A673 (cell line): ENCODE data around the gene CIITA. TPM values are rescaled to one million over a fixed set of nuclear protein-coding genes. Genes with fewer than 3 reads are reported as not detected.

ENCODE experiments used
- BruUV-seq: library from RNA; stranded (reverse); fragments of 400-500 nt; replicated peaks from 2 replicates; lab custom pipeline; 2021; lab: Mats Ljungman, UMichigan
- CTCF ChIA-PET: fragments of 300-600 bp; sonication (Branson Sonifier 250); formaldehyde crosslinking; loops from one replicate; lab custom pipeline; 2022; ENCODE audit warnings: antibody characterized with exemption; lab: Charles Lee
- POLR2A ChIA-PET: fragments of 300-600 bp; sonication (Branson Sonifier 250); formaldehyde crosslinking; loops from one replicate; lab custom pipeline; 2022; ENCODE audit warnings: antibody characterized with exemption; ENCODE audit not compliant: low non-redundant PET; lab: Charles Lee
- DNase-seq: peaks from one replicate; pipeline ENCODE4 v3.0.0-alpha.2; 2015; ENCODE audit warnings: low spot score
- H3K27ac ChIP-seq: fragments of 200-600 bp; sonication (generic); 2 replicates; pipeline ENCODE4 v1.5.1; 2016; ENCODE audit warnings: mixed run types, low read depth, mild to moderate bottlenecking, mixed read lengths, antibody characterized with exemption, low read length; ENCODE audit not compliant: poor library complexity, severe bottlenecking
- H3K27me3 ChIP-seq: fragments of 200-600 bp; sonication (generic); replicated peaks from 2 replicates; pipeline ENCODE4 v1.6.1; 2017; ENCODE audit warnings: mixed run types, low read depth, mild to moderate bottlenecking, mixed read lengths, antibody characterized with exemption, low read length; ENCODE audit not compliant: insufficient read depth, poor library complexity
- H3K36me3 ChIP-seq: fragments of 200-600 bp; sonication (generic); 2 replicates; pipeline ENCODE4 v1.6.1; 2016; ENCODE audit warnings: mixed run types, mild to moderate bottlenecking, mixed read lengths, antibody characterized with exemption, low read length; ENCODE audit not compliant: insufficient read depth, poor library complexity, severe bottlenecking
- H3K4me1 ChIP-seq: fragments of 200-600 bp; sonication (generic); 2 replicates; pipeline ENCODE4 v1.6.1; 2017; ENCODE audit warnings: mixed run types, mild to moderate bottlenecking, mixed read lengths, antibody characterized with exemption, low read length; ENCODE audit not compliant: insufficient read depth, poor library complexity, severe bottlenecking
- H3K4me3 ChIP-seq: fragments of 200-600 bp; sonication (generic); 2 replicates; pipeline ENCODE4 v1.5.1; 2016; ENCODE audit warnings: low read depth, mixed run types, mild to moderate bottlenecking, mixed read lengths, low read length; ENCODE audit not compliant: poor library complexity, severe bottlenecking
- H3K9me3 ChIP-seq: fragments of 200-600 bp; sonication (generic); 2 replicates; pipeline ENCODE4 v1.6.1; 2016; ENCODE audit warnings: mixed run types, low read depth, mild to moderate bottlenecking, mixed read lengths, antibody characterized with exemption, low read length; ENCODE audit not compliant: poor library complexity, severe bottlenecking
- EZH2 ChIP-seq: fragments of 200-600 bp; sonication (generic); IDR thresholded peaks from 2 replicates; pipeline ENCODE4 v1.6.1; 2017; ENCODE audit warnings: borderline replicate concordance, low read depth, mild to moderate bottlenecking, mixed read lengths, antibody characterized with exemption, low read length; ENCODE audit not compliant: poor library complexity, severe bottlenecking
- intact Hi-C: fragments of 100-400 bp; cut with micrococcal nuclease; formaldehyde crosslinking; loops from one replicate; pipeline ENCODE4 v1.10.0; 2022; ENCODE audit not compliant: unreplicated experiment
- total RNA-seq: library from RNA; stranded (reverse); gene quantifications from 2 replicates; pipeline ENCODE4 v1.2.3, GENCODE V29; 2021
- TF ChIP-seq, protein P1 (sequence below): fragments of 300-800, 200-600 bp; sonication (generic); conservative IDR thresholded peaks from 2 replicates; pipeline ENCODE4 v1.5.1; 2017; ENCODE audit warnings: low read depth, mild to moderate bottlenecking, antibody characterized with exemption, low read length, moderate library complexity, mixed read lengths

The CIITA gene
- total RNA-seq, 1 experiment from 2014 or later: not detected

DNA sequence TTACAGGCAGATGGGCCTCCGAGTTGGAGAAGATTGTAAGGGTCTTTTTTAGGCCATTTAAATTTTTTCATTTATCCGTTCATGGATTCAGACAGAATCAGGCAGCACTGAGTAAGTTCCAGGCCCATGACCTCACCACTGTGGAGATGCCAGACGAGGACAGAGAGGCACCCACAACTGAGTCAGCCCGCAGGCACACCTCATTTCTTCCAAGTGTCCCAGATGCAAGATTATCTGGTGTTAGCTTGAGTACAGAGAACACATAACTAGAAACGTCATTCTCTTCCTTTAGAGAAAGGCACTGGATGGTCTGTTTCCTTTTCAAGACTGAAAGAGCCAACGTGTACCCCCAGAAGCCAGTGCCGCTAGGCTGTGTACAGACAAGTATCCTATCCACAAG is 84.2 kb downstream of the CIITA start:
- Histone ChIP-seq H3K27me3 (no peaks in the 10 kb centered on the region), H3K27ac (no peak overlapping the region), H3K4me1 (peaks cover 10% of the 10 kb centered on the region), H3K36me3 (peaks cover 6% of the 10 kb centered on the region), H3K4me3 (no peak overlapping the region), H3K9me3 (no peaks in the 10 kb centered on the region)
- DNase-seq: no peak
- no peak for TF ChIP-seq EZH2
- TF ChIP-seq, protein P1, sequence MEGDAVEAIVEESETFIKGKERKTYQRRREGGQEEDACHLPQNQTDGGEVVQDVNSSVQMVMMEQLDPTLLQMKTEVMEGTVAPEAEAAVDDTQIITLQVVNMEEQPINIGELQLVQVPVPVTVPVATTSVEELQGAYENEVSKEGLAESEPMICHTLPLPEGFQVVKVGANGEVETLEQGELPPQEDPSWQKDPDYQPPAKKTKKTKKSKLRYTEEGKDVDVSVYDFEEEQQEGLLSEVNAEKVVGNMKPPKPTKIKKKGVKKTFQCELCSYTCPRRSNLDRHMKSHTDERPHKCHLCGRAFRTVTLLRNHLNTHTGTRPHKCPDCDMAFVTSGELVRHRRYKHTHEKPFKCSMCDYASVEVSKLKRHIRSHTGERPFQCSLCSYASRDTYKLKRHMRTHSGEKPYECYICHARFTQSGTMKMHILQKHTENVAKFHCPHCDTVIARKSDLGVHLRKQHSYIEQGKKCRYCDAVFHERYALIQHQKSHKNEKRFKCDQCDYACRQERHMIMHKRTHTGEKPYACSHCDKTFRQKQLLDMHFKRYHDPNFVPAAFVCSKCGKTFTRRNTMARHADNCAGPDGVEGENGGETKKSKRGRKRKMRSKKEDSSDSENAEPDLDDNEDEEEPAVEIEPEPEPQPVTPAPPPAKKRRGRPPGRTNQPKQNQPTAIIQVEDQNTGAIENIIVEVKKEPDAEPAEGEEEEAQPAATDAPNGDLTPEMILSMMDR: no peak
- POLR2A ChIA-PET: no interaction called here
- CTCF ChIA-PET: interaction anchor here (0.5 kb wide), 2 partner anchors 41 to 447 kb away, joined by 3 read pairs; no protein-coding TSS in a partner anchor
- BruUV-seq: no TSS peak
- intact Hi-C loops: loop anchor here (5.0 to 10.0 kb wide), 2 partner anchors 681 to 854 kb away; no protein-coding TSS in a partner anchor

DNA sequence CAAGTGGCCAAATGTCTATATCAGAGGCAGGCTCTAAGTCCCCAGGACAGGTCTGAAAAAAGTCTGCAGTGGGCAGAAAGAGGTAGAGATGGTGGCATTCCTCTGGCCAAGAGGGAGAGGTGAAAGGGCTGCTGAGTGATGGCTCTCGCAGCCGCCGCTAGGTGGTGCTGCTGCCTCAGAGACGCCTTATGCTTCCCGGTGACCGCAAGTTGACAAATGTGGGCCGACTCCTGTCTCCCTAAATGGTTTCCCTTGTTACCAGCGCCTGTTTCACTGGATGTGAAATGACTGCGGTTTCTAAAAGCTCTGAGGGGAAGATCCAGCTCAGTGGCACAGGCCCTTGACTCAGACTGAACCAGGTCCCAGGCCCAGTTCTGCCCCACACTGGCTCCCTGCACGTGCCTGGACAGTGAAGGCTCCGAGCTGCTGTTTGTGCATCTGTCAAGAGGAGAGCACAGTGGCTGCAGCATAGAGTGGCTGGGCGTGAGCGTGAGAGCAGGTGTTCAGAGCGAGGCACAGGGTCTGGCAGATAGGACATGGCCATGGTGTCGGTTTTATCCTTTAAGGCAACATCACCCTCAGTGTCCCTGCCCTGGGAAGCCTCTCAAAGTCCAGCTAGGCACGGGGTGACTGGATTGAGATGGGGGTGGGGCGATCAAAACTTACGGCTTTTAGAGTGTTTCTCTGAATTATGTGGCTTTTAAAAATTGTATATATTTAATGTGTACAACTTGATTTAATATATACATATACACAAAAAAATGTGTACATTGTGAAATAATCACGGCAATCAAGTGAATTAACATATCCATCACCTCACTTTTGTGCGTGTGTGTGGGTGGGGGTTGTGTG is 87.3 kb downstream of the CIITA start:
- no peak overlapping the region for H3K27ac ChIP-seq
- intact Hi-C loops: loop anchor here (1.0 to 10.0 kb wide), 3 partner anchors 678 to 851 kb away; no protein-coding TSS in a partner anchor
- POLR2A ChIA-PET: interaction anchor here (0.6 kb wide), 1 partner anchor 396 kb away, joined by 4 read pairs; no protein-coding TSS in a partner anchor

DNA sequence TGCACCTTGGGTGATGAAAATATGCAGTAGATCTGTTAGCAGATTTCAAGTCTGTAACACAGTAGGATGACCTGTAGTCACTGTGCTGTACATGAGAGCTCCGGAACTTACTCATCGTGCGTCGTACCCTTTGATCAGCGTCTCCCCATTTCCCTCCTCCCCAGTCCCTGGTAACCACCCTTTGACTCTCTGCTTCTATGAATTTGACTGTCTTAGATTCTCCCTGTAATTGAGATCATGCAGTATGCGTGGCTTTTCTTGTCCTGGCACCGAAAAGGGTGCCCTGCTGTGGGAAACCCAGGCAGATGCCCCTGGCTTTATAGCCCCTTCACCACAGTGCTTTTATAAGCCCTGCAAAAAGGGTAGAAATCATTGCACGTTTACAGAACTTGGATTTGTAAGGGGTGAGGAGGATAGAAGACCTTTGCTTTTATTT is 87.9 kb downstream of the CIITA start:
- no peaks in the 10 kb centered on the region for H3K9me3 ChIP-seq
- H3K36me3 ChIP-seq: peaks cover 6% of the 10 kb centered on the region
- H3K27ac ChIP-seq: no peak overlapping the region
- no TSS peak for BruUV-seq
- POLR2A ChIA-PET: no interaction called here
- CTCF ChIA-PET: interaction anchor here (1.0 to 1.3 kb wide), 2 partner anchors 16 to 567 kb away, joined by 3 read pairs; no protein-coding TSS in a partner anchor
- TF ChIP-seq, protein P1: no peak
- H3K4me1 ChIP-seq: no peaks in the 10 kb centered on the region
- H3K27me3 ChIP-seq: no peaks in the 10 kb centered on the region
- intact Hi-C loops: loop anchor here (1.0 to 10.0 kb wide), 4 partner anchors 442 to 850 kb away; no protein-coding TSS in a partner anchor
- DNase-seq: no peak
- no peak overlapping the region for H3K4me3 ChIP-seq

More for the DNA sequence above, 87.3 kb downstream of the CIITA start:
- H3K27me3 ChIP-seq: no peaks in the 10 kb centered on the region
- no peaks in the 10 kb centered on the region for H3K4me1 ChIP-seq
- H3K9me3 ChIP-seq: no peaks in the 10 kb centered on the region
- DNase-seq: peak; percentile 83
- H3K36me3 ChIP-seq: peaks cover 6% of the 10 kb centered on the region
- H3K4me3 ChIP-seq: no peak overlapping the region
- CTCF ChIA-PET: interaction anchor here (0.6 to 1.3 kb wide), 5 partner anchors 16 to 568 kb away, joined by 3 to 4 read pairs (median 3); partner anchors contain the start of gene SOCS1
- TF ChIP-seq, protein P1: peak; percentile 98
- TF ChIP-seq EZH2: no peak
- BruUV-seq: no TSS peak
